Endodermal cell (in vitro differentiated cells): Measurements from ENCODE around the gene SBF2. TPM values are rescaled to one million over a fixed set of nuclear protein-coding genes. Genes with fewer than 3 reads are reported as not detected.

Experiments
- DNase-seq: peaks from one replicate; pipeline ENCODE4 v3.0.0-alpha.2; 2017
- H3K27ac ChIP-seq: 2 replicates; pipeline ENCODE4 v1.5.1; 2013; ENCODE audit warnings: mild to moderate bottlenecking, low read depth, low read length, moderate library complexity
- H3K27me3 ChIP-seq: 2 replicates; pipeline ENCODE4 v1.6.1; 2013; ENCODE audit warnings: mild to moderate bottlenecking, low read length, moderate library complexity; ENCODE audit not compliant: insufficient read depth, control insufficient read depth, poor library complexity, severe bottlenecking
- H3K36me3 ChIP-seq: 2 replicates; pipeline ENCODE4 v1.7.0; 2013; ENCODE audit warnings: mild to moderate bottlenecking, low read length, moderate library complexity; ENCODE audit not compliant: control insufficient read depth, insufficient read depth
- H3K4me1 ChIP-seq: one replicate; pipeline ENCODE4 v1.7.0; 2013; ENCODE audit warnings: low read length; ENCODE audit not compliant: control insufficient read depth, insufficient read depth
- H3K4me3 ChIP-seq: 2 replicates; pipeline ENCODE4 v1.5.1; 2013; ENCODE audit warnings: mild to moderate bottlenecking, low read length, moderate library complexity
- H3K9ac ChIP-seq: 2 replicates; pipeline ENCODE4 v1.6.1; 2013; ENCODE audit warnings: mild to moderate bottlenecking, low read length, moderate library complexity; ENCODE audit not compliant: poor library complexity, severe bottlenecking; ENCODE audit errors: extremely low read depth
- H3K9me3 ChIP-seq: 2 replicates; pipeline ENCODE4 v1.6.1; 2013; ENCODE audit warnings: mild to moderate bottlenecking, low read length, moderate library complexity; ENCODE audit not compliant: control insufficient read depth
- H3K27ac Mint-ChIP-seq: 2 replicates; pipeline ENCODE4 v1.8.0; 2020; ENCODE audit warnings: mixed read lengths
- H3K27me3 Mint-ChIP-seq: 2 replicates; pipeline ENCODE4 v1.8.0; 2021; ENCODE audit warnings: mild to moderate bottlenecking, mixed read lengths; ENCODE audit not compliant: insufficient read depth
- H3K36me3 Mint-ChIP-seq: 2 replicates; pipeline ENCODE4 v1.8.0; 2020; ENCODE audit warnings: low read depth, mixed read lengths
- H3K4me1 Mint-ChIP-seq: 2 replicates; pipeline ENCODE4 v1.8.0; 2020; ENCODE audit warnings: mixed read lengths
- H3K4me3 Mint-ChIP-seq: 2 replicates; pipeline ENCODE4 v1.8.0; 2020; ENCODE audit warnings: mild to moderate bottlenecking, moderate library complexity, mixed read lengths
- H3K9me3 Mint-ChIP-seq: 2 replicates; pipeline ENCODE4 v1.8.0; 2020; ENCODE audit warnings: mild to moderate bottlenecking, mixed read lengths
- CTCF ChIP-seq: fragments of 200-600 bp; sonication (generic); conservative IDR thresholded peaks from 2 replicates; pipeline ENCODE4 v1.5.0; 2021; ENCODE audit warnings: antibody characterized with exemption, mild to moderate bottlenecking
- WGBS, 2 experiments: methylation state at CpG; one replicate each; pipeline versions ENCODE4 v1.1.5 to v1.1.7; 2013; ENCODE audit warnings: missing lambda C conversion rate in 2 of 2, mixed read lengths in 1 of 2; ENCODE audit not compliant: insufficient coverage in 1 of 2, insufficient read length in 1 of 2; 5-methylcytosine and 5-hydroxymethylcytosine counted together
- total RNA-seq, 2 donors: library from RNA; stranded (reverse); fragmentation: NEBNext Ultra II Directional in 1 of 2; extraction: Animal tissue kit (Norgen Biotek cat#: 25700) in 1 of 2; gene quantifications; 2 replicates in 1 of 2; 3 replicates in 1 of 2; pipeline ENCODE4 v1.2.1, GENCODE V29; 2021

SBF2 gene
- total RNA-seq, 2 donors from 2014 or later: 27.1 to 32.5 TPM

- Histone ChIP-seq H3K9ac (no peak overlapping the region), H3K4me3 (no peak overlapping the region), H3K9me3 (no peaks in the 10 kb centered on the region), H3K36me3 (no peaks in the 10 kb centered on the region), H3K27me3 (no peaks in the 10 kb centered on the region), H3K27ac (no peak overlapping the region), H3K4me1 (no peaks in the 10 kb centered on the region)
- Mint-ChIP-seq H3K4me1 (peaks cover 9% of the 10 kb centered on the region), H3K36me3 (no peaks in the 10 kb centered on the region), H3K4me3 (no peak overlapping the region), H3K27me3 (no peaks in the 10 kb centered on the region), H3K9me3 (no peaks in the 10 kb centered on the region), H3K27ac (no peak overlapping the region)
- TF ChIP-seq CTCF: no peak
- no peak for DNase-seq
Observed at GRCh38 chr11:10275714-10276113, 18.3 kb downstream of the SBF2 start.

- Histone ChIP-seq H3K4me1 (no peaks in the 10 kb centered on the region), H3K36me3 (no peaks in the 10 kb centered on the region), H3K9me3 (no peaks in the 10 kb centered on the region), H3K9ac (no peak overlapping the region), H3K4me3 (no peak overlapping the region), H3K27ac (no peak overlapping the region), H3K27me3 (no peaks in the 10 kb centered on the region)
- no peak for DNase-seq
- WGBS, 2 experiments: 93% methylated on average over 1 of the region's 1 CpG; no CpG with 5 or more reads in 1 of the 2 experiments
- H3K36me3 Mint-ChIP-seq: no peaks in the 10 kb centered on the region
- no peak overlapping the region for H3K4me3 Mint-ChIP-seq
- TF ChIP-seq CTCF: no peak
- no peak overlapping the region for H3K27ac Mint-ChIP-seq
- H3K27me3 Mint-ChIP-seq: no peaks in the 10 kb centered on the region
- peaks cover 9% of the 10 kb centered on the region for H3K4me1 Mint-ChIP-seq
- H3K9me3 Mint-ChIP-seq: no peaks in the 10 kb centered on the region
Observed at GRCh38 chr11:10274726-10275125, 19.3 kb downstream of the SBF2 start.

GRCh38 chr11:10273738-10274137 lies 20.3 kb downstream of the SBF2 start:
- no peak for TF ChIP-seq CTCF

More at GRCh38 chr11:10273738-10274137, 20.3 kb downstream of the SBF2 start:
- no peak overlapping the region for H3K27ac ChIP-seq
- no peaks in the 10 kb centered on the region for H3K27me3 Mint-ChIP-seq
- no peaks in the 10 kb centered on the region for H3K9me3 Mint-ChIP-seq
- H3K9me3 ChIP-seq: no peaks in the 10 kb centered on the region
- H3K9ac ChIP-seq: no peak overlapping the region
- no peaks in the 10 kb centered on the region for H3K36me3 ChIP-seq
- no peak overlapping the region for H3K27ac Mint-ChIP-seq
- no peaks in the 10 kb centered on the region for H3K27me3 ChIP-seq
- H3K4me1 ChIP-seq: no peaks in the 10 kb centered on the region
- no peak overlapping the region for H3K4me3 Mint-ChIP-seq
- no peak for DNase-seq
- H3K36me3 Mint-ChIP-seq: no peaks in the 10 kb centered on the region
- H3K4me3 ChIP-seq: no peak overlapping the region
- peaks cover 9% of the 10 kb centered on the region for H3K4me1 Mint-ChIP-seq
